Ovary (tissue), 3 donors: ENCODE measurements around the gene ZNF768.
A peak's percentile ranks its signal among the peaks of the same experiment; 100 is the strongest.

Experiments used
- POLR2A ChIP-seq: fragments of 450-650 bp; IDR thresholded peaks from one replicate; pipeline ENCODE4 v1.6.1; 2017; ENCODE audit warnings: antibody characterized with exemption, mild to moderate bottlenecking, moderate library complexity
- TF ChIP-seq, protein P1 (sequence below), 3 donors: fragments of 450-650 bp in 2 of 3; fragments of 200-600 bp in 1 of 3; IDR thresholded peaks; one replicate each; pipeline versions ENCODE4 v1.5.1 to v1.8.0; 2016 to 2022; ENCODE audit warnings: antibody characterized with exemption in 3 of 3, mild to moderate bottlenecking in 1 of 3
- donor health status: DM: no; HTN: no; CAD: no.

GRCh38 chr16:30571445-30572322, 45.3 kb upstream of the ZNF768 start, which contains the start of gene ZNF688:
- TF ChIP-seq, protein P1, sequence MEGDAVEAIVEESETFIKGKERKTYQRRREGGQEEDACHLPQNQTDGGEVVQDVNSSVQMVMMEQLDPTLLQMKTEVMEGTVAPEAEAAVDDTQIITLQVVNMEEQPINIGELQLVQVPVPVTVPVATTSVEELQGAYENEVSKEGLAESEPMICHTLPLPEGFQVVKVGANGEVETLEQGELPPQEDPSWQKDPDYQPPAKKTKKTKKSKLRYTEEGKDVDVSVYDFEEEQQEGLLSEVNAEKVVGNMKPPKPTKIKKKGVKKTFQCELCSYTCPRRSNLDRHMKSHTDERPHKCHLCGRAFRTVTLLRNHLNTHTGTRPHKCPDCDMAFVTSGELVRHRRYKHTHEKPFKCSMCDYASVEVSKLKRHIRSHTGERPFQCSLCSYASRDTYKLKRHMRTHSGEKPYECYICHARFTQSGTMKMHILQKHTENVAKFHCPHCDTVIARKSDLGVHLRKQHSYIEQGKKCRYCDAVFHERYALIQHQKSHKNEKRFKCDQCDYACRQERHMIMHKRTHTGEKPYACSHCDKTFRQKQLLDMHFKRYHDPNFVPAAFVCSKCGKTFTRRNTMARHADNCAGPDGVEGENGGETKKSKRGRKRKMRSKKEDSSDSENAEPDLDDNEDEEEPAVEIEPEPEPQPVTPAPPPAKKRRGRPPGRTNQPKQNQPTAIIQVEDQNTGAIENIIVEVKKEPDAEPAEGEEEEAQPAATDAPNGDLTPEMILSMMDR (IDR thresholded peaks at IDR 0.05): peak in 1 of 3 donors; percentile 22
- TF ChIP-seq POLR2A: peak; percentile 66
